GM11168 (cell line): ENCODE results near the gene GSTM3.
"Not testable (repeated sequence)": the region's sequence is repeated elsewhere in the genome, so short reads cannot be mapped to it uniquely, and the experiment has no call there.

Experiments used
- in situ Hi-C: fragments of 300-500 bp; cut with MboI; formaldehyde crosslinking; loops from one replicate; pipeline ENCODE4 v1.12.0; 2022; ENCODE audit warnings: low sequenced_read_pairs; ENCODE audit not compliant: unreplicated experiment

Gene GSTM3

DNA sequence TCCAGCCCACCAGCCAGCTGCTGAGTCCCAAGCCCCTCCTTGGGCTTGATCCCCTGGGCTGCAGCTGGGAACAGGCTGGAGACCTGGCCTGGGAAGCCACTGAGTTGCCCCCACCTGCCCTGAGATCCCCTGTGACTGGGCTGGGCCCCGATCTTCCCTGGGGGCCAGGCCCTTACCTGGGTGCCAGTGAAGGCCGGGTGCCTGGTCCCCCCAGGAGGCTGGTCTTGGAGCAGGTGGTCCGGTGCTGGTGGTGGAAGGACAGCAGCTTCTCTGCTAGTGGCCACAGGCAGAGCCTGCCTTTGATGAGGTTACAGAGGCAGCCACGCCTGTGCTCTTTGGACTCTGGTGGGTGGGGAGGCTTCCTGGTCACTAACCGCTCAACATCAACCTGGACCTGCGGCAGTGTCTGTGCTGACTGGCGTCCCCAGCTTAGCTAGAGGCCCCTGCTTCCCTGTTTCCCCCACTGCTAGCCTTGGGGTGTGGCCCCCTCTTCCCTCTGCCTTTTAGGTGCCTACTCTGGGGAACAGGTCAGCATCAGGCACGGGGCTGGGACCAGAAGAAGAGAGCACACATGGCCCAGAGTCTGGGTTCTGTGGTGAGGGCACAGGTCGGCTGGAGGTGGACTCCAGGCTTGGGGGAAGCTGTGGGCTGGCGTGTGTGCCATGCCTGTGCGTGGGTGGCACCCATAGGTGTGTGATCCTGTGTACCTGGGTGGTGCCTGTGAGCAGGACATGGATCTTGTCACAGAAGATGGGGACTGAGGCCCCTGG is 23.0 kb upstream of the GSTM3 start, which contains the start of gene EPS8L3:
Gene EPS8L3 (minus strand): TSS at position 278 of the 770 bp plus-strand sequence. CDS start 2,174 bp downstream, outside the sequence.
- in situ Hi-C loops = no loop called here

DNA sequence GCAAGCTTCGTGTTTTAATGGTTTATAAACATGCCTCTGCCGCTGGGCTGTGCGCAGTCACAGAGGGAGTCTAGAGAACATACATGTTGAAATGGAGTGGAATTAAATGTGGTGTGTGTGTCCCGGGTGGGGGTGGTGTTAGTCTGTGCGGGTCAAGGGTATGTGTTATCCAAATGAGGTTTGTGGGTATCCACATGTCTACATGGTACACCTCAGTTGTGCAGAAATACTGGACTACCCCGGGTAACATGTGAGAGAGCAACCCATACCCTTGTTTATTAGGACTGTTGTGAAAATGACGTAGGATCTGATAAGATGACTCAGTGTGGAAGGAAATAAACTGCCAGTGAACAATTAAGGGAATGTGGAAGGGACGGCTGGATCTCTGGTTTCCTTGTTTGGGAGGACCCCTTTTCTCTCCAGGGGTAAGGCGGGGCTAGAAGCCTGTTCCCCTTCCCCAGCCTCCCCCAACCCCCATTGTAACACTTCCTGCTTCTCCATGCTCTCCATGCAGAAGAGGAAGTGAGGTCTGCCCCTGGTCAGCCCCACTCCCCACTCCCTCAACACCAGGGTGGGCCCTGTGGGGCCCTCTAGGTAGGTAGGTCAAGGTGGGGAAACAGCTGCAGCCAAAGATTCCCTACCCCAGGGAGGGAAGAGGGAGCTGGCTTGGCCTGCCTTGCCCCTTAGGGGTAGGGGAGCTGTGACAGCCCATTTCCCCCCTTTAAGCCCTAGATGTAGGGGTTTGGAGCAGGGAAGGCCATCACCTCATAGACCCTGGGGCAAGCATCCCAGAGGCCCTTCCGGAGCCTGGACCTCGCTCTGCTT is 22.2 kb upstream of the GSTM3 start:
- in situ Hi-C loops = no loop called here

DNA sequence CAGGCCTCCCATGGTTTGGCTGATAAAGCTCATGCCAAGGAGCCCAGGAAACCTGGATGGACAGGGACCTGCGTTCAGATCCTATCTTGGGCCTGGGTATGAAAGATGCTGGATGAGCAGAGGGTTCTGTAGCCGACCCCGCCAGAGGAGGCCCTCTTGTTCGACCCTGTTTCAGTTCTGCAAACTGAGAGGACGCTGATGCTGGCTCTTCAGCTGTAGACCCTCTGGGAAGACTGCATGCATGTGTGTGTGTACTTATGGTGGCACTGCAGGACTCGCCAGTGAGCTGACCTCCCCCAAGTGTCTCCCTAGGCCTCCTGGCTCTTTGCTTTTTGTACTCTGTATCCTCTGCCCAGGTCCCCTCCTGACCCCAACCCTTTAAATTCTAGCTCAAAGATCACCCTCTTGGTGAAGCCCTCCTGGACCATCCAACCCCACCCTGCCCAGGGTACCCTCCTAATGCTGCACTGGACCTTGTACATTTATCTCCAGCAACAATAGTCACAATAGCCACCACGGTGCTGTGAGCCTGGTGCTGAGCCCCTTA is 21.3 kb upstream of the GSTM3 start:
- in situ Hi-C loops = no loop called here

GRCh38 chr1:109761227-109762038 is 20.6 kb upstream of the GSTM3 start:
- in situ Hi-C loops = no loop called here

GRCh38 chr1:109760581-109761226 is 19.9 kb upstream of the GSTM3 start:
- in situ Hi-C loops = no loop called here

GRCh38 chr1:109759513-109760334 is 18.9 kb upstream of the GSTM3 start:
- in situ Hi-C loops = no loop called here

GRCh38 chr1:109757936-109758786 is 17.3 kb upstream of the GSTM3 start:
- in situ Hi-C loops = no loop called here

GRCh38 chr1:109756848-109757521 is 16.1 kb upstream of the GSTM3 start:
- in situ Hi-C loops = no loop called here

DNA sequence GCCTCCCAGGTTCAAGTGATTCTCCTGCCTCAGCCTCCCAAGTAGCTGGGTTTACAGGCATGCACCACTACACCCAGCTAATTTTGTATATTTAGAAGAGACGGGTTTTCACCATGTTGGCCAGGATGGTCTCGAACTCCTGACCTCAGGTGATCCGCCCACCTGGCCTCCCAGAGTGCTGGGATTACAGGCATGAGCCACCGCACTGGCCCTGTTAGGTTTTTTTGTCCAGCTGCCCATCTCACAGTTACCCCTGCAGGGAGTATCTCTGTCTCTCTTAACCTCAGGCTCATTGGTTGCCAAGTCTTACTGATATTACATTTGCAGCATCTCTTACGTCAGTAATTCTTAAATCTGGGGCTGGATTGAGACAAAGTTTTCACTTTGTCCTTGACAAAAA is 15.5 kb upstream of the GSTM3 start:
- in situ Hi-C loops = not testable (repeated sequence)

GRCh38 chr1:109754738-109755137 is 13.9 kb upstream of the GSTM3 start:
- in situ Hi-C loops = no loop called here

DNA sequence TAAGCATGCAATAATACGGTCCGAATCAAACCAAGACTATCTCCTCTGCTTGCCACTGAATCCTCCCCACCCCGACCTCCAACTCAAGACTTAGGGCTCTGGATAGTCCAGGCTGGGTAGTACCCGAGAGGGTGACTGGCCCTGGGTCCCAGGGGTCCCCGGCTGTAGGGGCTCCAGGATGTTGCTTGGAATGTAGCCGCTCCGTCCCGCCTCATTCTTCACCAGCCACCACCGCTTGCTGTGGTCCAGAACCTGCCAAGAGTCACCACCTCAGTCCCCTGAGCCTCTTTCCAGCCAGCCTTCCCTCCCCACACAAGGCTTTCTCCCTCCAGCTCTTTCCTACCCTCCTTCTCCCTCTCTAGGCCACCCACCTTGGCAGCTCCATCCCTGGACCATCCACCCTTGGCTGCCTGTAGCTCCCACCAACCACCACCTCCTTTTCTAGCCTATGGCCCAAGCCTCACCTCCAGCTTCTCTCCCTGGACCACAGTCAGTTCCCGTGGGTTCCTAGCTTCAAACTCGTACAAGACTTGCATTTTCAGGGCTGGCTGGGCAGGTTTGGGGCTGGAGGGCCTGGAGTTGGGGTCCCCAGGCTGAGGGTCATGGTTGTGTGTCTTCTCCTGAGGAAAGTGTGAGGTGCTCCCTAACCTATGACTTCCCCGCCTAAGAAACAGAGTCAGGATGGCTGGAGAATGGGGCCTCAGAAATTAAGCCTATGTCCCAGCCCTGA is 10.9 kb upstream of the GSTM3 start:
- in situ Hi-C loops = no loop called here

DNA sequence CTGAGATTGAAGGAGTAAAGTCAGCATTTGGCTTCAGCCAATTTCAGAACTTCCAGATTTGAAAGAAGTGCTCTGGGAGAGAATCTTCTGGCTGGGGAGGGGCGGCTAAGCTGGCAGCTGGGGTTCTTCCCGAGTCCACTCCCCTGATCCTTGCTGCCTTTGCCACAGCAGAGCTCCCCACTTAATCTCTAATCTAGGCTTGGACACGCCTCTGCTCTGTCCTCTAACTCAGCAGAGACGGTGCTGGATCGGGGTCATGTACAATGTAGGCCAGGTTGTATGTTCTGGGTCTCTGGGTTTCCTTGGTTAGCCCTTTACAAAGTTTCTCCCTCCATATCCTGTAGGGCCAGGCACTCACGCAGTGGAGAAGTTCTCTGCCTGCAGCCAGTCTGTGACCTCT is 10.1 kb upstream of the GSTM3 start:
- in situ Hi-C loops = no loop called here

DNA sequence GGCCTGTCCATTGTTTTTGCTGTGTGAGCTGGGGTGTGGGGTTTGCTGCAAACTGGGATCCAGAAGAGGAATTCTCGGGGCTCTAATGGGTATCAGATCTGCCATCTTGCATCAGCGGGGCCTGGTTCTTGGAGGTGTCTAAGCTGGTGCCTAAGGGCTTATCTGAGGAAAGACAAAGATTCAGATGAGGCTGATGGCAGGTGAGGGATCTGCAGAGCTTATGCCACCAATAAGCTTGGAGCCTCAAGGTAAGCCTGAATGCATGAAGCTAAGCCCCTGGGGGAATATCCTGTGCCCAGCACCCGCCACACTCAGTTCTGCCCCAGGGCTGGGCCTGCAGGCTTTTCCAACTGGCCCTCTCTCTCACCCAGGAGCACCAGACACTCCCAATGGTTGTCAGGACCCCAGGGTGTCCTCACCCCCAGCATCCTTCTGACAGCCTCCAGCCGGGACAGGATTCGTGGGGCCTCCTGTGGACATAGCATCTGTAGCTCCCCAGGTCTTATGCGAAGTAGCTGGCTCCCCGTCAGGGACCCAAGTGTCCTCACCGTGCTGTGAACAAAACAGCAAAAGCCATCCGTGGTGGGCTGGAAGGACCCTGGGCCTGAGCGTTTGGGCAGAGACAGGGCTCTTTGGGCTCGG is 9.5 kb upstream of the GSTM3 start:
- in situ Hi-C loops = no loop called here

DNA sequence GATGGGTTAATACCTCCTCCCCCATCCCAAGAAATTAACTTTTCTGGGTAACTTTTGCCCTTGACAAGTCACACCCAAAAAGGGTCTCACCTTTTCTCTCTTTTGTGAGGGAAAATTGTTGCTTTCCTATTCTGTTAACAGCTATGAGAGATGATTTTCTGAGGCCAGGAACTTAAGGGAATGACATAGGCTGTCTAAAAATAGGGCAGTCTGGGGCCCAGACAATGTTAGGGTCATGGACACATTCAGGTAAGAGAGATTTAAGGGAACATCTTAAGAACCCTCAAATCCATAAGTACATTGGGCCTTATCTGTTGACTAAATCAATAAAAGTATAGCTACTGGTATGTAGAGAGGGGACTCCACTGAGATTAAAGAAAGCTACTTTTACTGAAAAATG is 8.4 kb upstream of the GSTM3 start:
- in situ Hi-C loops = no loop called here

GRCh38 chr1:109748311-109748710 is 7.5 kb upstream of the GSTM3 start:
- in situ Hi-C loops = not testable (repeated sequence)
